ENCODE results near the gene ELFN2.
"Not testable (repeated sequence)": the region's sequence is repeated elsewhere in the genome, so short reads cannot be mapped to it uniquely, and the experiment has no call there.

Gene ELFN2

GRCh38 chr22:37410174-37411055 lies 16.9 kb downstream of the ELFN2 start:
- no peak for DNase-seq (ENCODE audit: low read depth in 3 of 3)

- no peak for DNase-seq (ENCODE audit: low read depth in 3 of 3)
Observed at GRCh38 chr22:37409459-37410050, 17.7 kb downstream of the ELFN2 start.

GRCh38 chr22:37409031-37409430 lies 18.2 kb downstream of the ELFN2 start:
- DNase-seq (ENCODE audit: low read depth in 3 of 3), result no peak

- DNase-seq (ENCODE audit: low read depth in 3 of 3), result no peak
Observed at GRCh38 chr22:37407856-37408255, 19.4 kb downstream of the ELFN2 start.

- DNase-seq (ENCODE audit: low read depth in 3 of 3), result no peak
Observed at GRCh38 chr22:37406441-37407235, 20.6 kb downstream of the ELFN2 start.

GRCh38 chr22:37404091-37404490 lies 23.2 kb downstream of the ELFN2 start:
- no peak for DNase-seq (ENCODE audit: low read depth in 3 of 3)

GRCh38 chr22:37403267-37403960 lies 23.9 kb downstream of the ELFN2 start:
- DNase-seq (ENCODE audit: low read depth in 3 of 3), result no peak

- DNase-seq (ENCODE audit: low read depth in 3 of 3), result no peak
Observed at GRCh38 chr22:37402184-37402506, 25.1 kb downstream of the ELFN2 start.

- no peak for DNase-seq (ENCODE audit: low read depth in 3 of 3)
Observed at GRCh38 chr22:37401401-37402183, 25.7 kb downstream of the ELFN2 start.

- no peak for DNase-seq (ENCODE audit: low read depth in 3 of 3)
Observed at GRCh38 chr22:37400719-37401118, 26.6 kb downstream of the ELFN2 start.

- not testable (repeated sequence) for DNase-seq (ENCODE audit: low read depth in 3 of 3)
Observed at GRCh38 chr22:37399457-37399856, 27.8 kb downstream of the ELFN2 start.

- no peak for DNase-seq (ENCODE audit: low read depth in 3 of 3)
Observed at GRCh38 chr22:37397226-37397625, 30.1 kb downstream of the ELFN2 start.

- DNase-seq (ENCODE audit: low read depth in 3 of 3), result no peak
Observed at GRCh38 chr22:37396488-37397084, 30.7 kb downstream of the ELFN2 start.

GRCh38 chr22:37394341-37394740 lies 32.9 kb downstream of the ELFN2 start:
- DNase-seq (ENCODE audit: low read depth in 3 of 3), result no peak

GRCh38 chr22:37393746-37394145 lies 33.5 kb downstream of the ELFN2 start:
- DNase-seq (ENCODE audit: low read depth in 3 of 3), result no peak

GRCh38 chr22:37392721-37393328 lies 34.5 kb downstream of the ELFN2 start:
- no peak for DNase-seq (ENCODE audit: low read depth in 3 of 3)

GRCh38 chr22:37391702-37392101 lies 35.6 kb downstream of the ELFN2 start:
- no peak for DNase-seq (ENCODE audit: low read depth in 3 of 3)

- no peak for DNase-seq (ENCODE audit: low read depth in 3 of 3)
Observed at GRCh38 chr22:37390075-37390474, 37.2 kb downstream of the ELFN2 start.

- DNase-seq (ENCODE audit: low read depth in 3 of 3), result no peak
Observed at GRCh38 chr22:37388538-37388937, 38.7 kb downstream of the ELFN2 start.

- no peak for DNase-seq (ENCODE audit: low read depth in 3 of 3)
Observed at GRCh38 chr22:37387793-37388192, 39.5 kb downstream of the ELFN2 start.
